GM23338 (cell line): ENCODE data around the gene EFCAB9. TPM values are rescaled to one million over a fixed set of nuclear protein-coding genes. Genes with fewer than 3 reads are reported as not detected.

ENCODE experiments used
- ATAC-seq: fragments of 200-7000 bp; cut with Tn5 transposase; 3 replicates; pipeline ENCODE4 v1.9.1; 2020
- DNase-seq: peaks from one replicate; pipeline ENCODE4 v3.0.0-alpha.2; 2015; ENCODE audit warnings: low spot score
- H2AFZ ChIP-seq: fragments of 200-600 bp; sonication (generic); 2 replicates; pipeline ENCODE4 v1.8.0; 2016; ENCODE audit warnings: antibody characterized with exemption, mild to moderate bottlenecking, moderate library complexity
- H3F3A ChIP-seq: fragments of 200-600 bp; sonication (generic); replicated peaks from 2 replicates; pipeline ENCODE4 v1.8.0; 2017; ENCODE audit warnings: antibody characterized with exemption, mixed run types, low read depth
- H3K27ac ChIP-seq: fragments of 200-600 bp; sonication (generic); 2 replicates; pipeline ENCODE4 v1.6.1; 2016; ENCODE audit warnings: low read depth
- H3K27me3 ChIP-seq: fragments of 200-600 bp; sonication (generic); 2 replicates; pipeline ENCODE4 v1.8.0; 2016; ENCODE audit warnings: mild to moderate bottlenecking, mixed run types, moderate library complexity; ENCODE audit not compliant: insufficient read depth
- H3K36me3 ChIP-seq: fragments of 200-600 bp; sonication (generic); 2 replicates; pipeline ENCODE4 v1.8.0; 2016; ENCODE audit warnings: mild to moderate bottlenecking; ENCODE audit not compliant: insufficient read depth
- H3K4me1 ChIP-seq: fragments of 200-600 bp; sonication (generic); 2 replicates; pipeline ENCODE4 v1.8.0; 2016; ENCODE audit warnings: mild to moderate bottlenecking, moderate library complexity; ENCODE audit not compliant: insufficient read depth
- H3K4me2 ChIP-seq: fragments of 200-600 bp; sonication (generic); 2 replicates; pipeline ENCODE4 v1.7.1; 2017; ENCODE audit warnings: mixed run types
- H3K4me3 ChIP-seq: fragments of 200-600 bp; sonication (generic); 2 replicates; pipeline ENCODE4 v1.6.1; 2016; ENCODE audit warnings: mixed run types
- H3K79me2 ChIP-seq: fragments of 200-600 bp; sonication (generic); replicated peaks from 2 replicates; pipeline ENCODE4 v1.8.0; 2017; ENCODE audit warnings: mild to moderate bottlenecking; ENCODE audit not compliant: insufficient read depth
- H3K9me2 ChIP-seq: fragments of 200-600 bp; sonication (generic); 2 replicates; pipeline ENCODE4 v1.8.0; 2017; ENCODE audit not compliant: insufficient read depth
- H4K20me1 ChIP-seq: fragments of 200-600 bp; sonication (generic); replicated peaks from 2 replicates; pipeline ENCODE4 v1.8.0; 2017; ENCODE audit warnings: mild to moderate bottlenecking; ENCODE audit not compliant: insufficient read depth
- H3K27ac Mint-ChIP-seq: 2 replicates; pipeline ENCODE4 v1.8.0; 2020; ENCODE audit warnings: inconsistent platforms, mild to moderate bottlenecking, moderate library complexity, mixed read lengths
- H3K27me3 Mint-ChIP-seq: 3 replicates; pipeline ENCODE4 v1.8.0; 2022; ENCODE audit warnings: low read depth, mild to moderate bottlenecking, moderate library complexity, mixed read lengths, inconsistent platforms; ENCODE audit not compliant: insufficient read depth, poor library complexity
- H3K36me3 Mint-ChIP-seq: 3 replicates; pipeline ENCODE4 v1.8.0; 2021; ENCODE audit warnings: low read depth, mild to moderate bottlenecking, inconsistent platforms, moderate library complexity, mixed read lengths
- H3K4me1 Mint-ChIP-seq: 3 replicates; pipeline ENCODE4 v1.8.0; 2020; ENCODE audit warnings: mild to moderate bottlenecking, inconsistent platforms, mixed read lengths
- H3K4me3 Mint-ChIP-seq: 3 replicates; pipeline ENCODE4 v1.8.0; 2021; ENCODE audit warnings: moderate library complexity, mild to moderate bottlenecking, inconsistent platforms, mixed read lengths
- H3K9me3 Mint-ChIP-seq: 3 replicates; pipeline ENCODE4 v1.8.0; 2020; ENCODE audit warnings: moderate library complexity, mild to moderate bottlenecking, inconsistent platforms, mixed read lengths
- CREB1 ChIP-seq: fragments of 250-450 bp; sonication (Bioruptor Pico); IDR thresholded peaks from 2 replicates; pipeline ENCODE4 v1.5.0; 2020; ENCODE audit warnings: low read depth, mild to moderate bottlenecking, moderate library complexity
- EZH2 ChIP-seq: fragments of 200-600 bp; sonication (generic); IDR thresholded peaks from one replicate; pipeline ENCODE4 v1.8.0; 2017; ENCODE audit warnings: antibody characterized with exemption, mild to moderate bottlenecking, low read depth; ENCODE audit not compliant: unreplicated experiment
- EZH2phosphoT487 ChIP-seq: fragments of 200-600 bp; sonication (generic); IDR thresholded peaks from one replicate; pipeline ENCODE4 v1.8.1; 2018; ENCODE audit warnings: antibody characterized with exemption; ENCODE audit not compliant: unreplicated experiment
- JUNB ChIP-seq: IDR thresholded peaks from one replicate; pipeline ENCODE4 v1.6.1; 2016; ENCODE audit warnings: antibody characterized with exemption; ENCODE audit not compliant: unreplicated experiment
- NANOG ChIP-seq: IDR thresholded peaks from 2 replicates; pipeline ENCODE4 v1.6.1; 2016; ENCODE audit warnings: antibody characterized with exemption, borderline replicate concordance
- POLR2AphosphoS5 ChIP-seq: IDR thresholded peaks from 2 replicates; pipeline ENCODE4 v1.6.1; 2016; ENCODE audit warnings: antibody characterized with exemption, low read depth
- STAT1 ChIP-seq: IDR thresholded peaks from one replicate; pipeline ENCODE4 v1.6.1; 2016; ENCODE audit warnings: antibody characterized with exemption; ENCODE audit not compliant: unreplicated experiment
- ZNF114 ChIP-seq: fragments of 250-450 bp; sonication (Bioruptor Pico); IDR thresholded peaks from 2 replicates; pipeline ENCODE4 v1.5.0; 2020; ENCODE audit warnings: mild to moderate bottlenecking, moderate library complexity
- ZNF331 ChIP-seq: fragments of 250-450 bp; sonication (Bioruptor Pico); IDR thresholded peaks from 2 replicates; pipeline ENCODE4 v1.5.0; 2020; ENCODE audit warnings: low read depth, mild to moderate bottlenecking, moderate library complexity
- polyA plus RNA-seq: library from polyadenylated mRNA; unstranded; fragments of >200 nt; fragmentation: Nextera tagmentation; extraction: Ambion mirVana; gene quantifications from 2 replicates; pipeline ENCODE4 v1.2.1, GENCODE V29; 2016
- total RNA-seq: library from RNA; depleted of rRNA; stranded (reverse); fragments of >200 nt; shearing (Covaris generic); gene quantifications from 2 replicates; pipeline ENCODE4 v1.2.3, GENCODE V29; 2014
- TF ChIP-seq, protein P1 (sequence below): IDR thresholded peaks from 2 replicates; pipeline ENCODE4 v1.6.1; 2016; ENCODE audit warnings: antibody characterized with exemption
- TF ChIP-seq, protein P2 (sequence below), 2 experiments: fragments of 200-600 bp in 1 of 2; sonication (generic) in 1 of 2; conservative IDR thresholded peaks; 2 replicates each; pipeline versions ENCODE4 v1.5.1 to v1.6.1; 2016 to 2017; ENCODE audit warnings: antibody characterized with exemption in 2 of 2, low read depth in 2 of 2, mild to moderate bottlenecking in 2 of 2, moderate library complexity in 1 of 2
- TF ChIP-seq, protein P3 (sequence below): fragments of 250-450 bp; sonication (Bioruptor Pico); IDR thresholded peaks from 2 replicates; pipeline ENCODE4 v1.5.0; 2020; ENCODE audit warnings: mild to moderate bottlenecking, moderate library complexity
- TF ChIP-seq, protein P4 (sequence below): IDR thresholded peaks from one replicate; pipeline ENCODE4 v1.6.1; 2018; ENCODE audit warnings: antibody characterized with exemption; ENCODE audit not compliant: unreplicated experiment

EFCAB9 gene
- total and polyA plus RNA-seq, 2 experiments from 2014 or later: not detected

DNA sequence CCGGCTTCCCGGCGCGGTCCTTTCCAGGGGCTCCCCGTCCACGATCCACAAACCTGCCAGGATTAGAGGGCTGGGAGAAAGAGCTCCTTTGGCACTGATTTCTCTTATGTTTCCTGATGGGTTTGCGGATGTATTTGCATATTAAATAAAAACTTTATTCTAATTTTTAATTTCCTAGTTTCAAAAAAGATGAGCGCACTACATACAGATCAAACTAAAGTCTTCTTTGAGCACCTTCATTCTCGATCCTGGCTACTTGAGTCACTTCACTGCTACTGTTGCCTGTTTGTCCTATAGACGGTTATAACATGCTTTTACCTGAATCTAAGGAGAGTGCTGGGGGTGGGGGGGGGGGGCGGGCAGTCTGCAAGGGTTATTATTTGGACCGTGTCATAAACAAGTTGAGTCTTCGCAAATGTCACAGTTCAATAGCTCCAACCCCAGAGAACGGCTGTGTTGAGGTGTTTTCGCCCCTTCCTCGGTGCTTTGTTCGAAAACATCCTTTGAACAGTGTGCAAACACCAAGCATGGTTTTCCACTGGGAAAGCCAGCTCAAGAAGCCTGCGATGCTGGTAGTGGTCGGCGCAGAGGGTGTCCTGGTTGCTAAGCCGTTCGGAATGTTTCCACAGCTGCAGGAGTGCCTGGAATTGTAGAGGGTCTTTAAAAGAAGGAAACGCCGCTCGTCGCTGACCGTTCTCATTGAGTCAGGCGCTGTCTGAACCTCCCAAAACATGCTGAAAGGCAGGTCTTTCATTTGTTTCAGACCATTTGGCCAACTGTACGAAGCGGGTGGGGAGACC is 4.9 kb upstream of the EFCAB9 start:
- peak overlapping the region; percentile 96 for H3K4me3 ChIP-seq
- ATAC-seq: peak; percentile 2
- no peak overlapping the region for H3K27ac ChIP-seq
- H3K4me2 ChIP-seq: peak overlapping the region; percentile 91
- peak; percentile 80 for DNase-seq
- H3K27me3 ChIP-seq: peaks cover 15% of the 10 kb centered on the region
- H3K9me3 Mint-ChIP-seq: no peaks in the 10 kb centered on the region
- TF ChIP-seq, protein P1, sequence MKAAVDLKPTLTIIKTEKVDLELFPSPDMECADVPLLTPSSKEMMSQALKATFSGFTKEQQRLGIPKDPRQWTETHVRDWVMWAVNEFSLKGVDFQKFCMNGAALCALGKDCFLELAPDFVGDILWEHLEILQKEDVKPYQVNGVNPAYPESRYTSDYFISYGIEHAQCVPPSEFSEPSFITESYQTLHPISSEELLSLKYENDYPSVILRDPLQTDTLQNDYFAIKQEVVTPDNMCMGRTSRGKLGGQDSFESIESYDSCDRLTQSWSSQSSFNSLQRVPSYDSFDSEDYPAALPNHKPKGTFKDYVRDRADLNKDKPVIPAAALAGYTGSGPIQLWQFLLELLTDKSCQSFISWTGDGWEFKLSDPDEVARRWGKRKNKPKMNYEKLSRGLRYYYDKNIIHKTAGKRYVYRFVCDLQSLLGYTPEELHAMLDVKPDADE: no peak
- TF ChIP-seq CREB1 (CRISPR knock-in tag) (no peak), NANOG (no peak), ZNF114 (CRISPR knock-in tag) (no peak), ZNF331 (CRISPR knock-in tag) (no peak), EZH2phosphoT487 (no peak), JUNB (no peak), STAT1 (no peak), EZH2 (no peak), POLR2AphosphoS5 (no peak)
- TF ChIP-seq, protein P2, sequence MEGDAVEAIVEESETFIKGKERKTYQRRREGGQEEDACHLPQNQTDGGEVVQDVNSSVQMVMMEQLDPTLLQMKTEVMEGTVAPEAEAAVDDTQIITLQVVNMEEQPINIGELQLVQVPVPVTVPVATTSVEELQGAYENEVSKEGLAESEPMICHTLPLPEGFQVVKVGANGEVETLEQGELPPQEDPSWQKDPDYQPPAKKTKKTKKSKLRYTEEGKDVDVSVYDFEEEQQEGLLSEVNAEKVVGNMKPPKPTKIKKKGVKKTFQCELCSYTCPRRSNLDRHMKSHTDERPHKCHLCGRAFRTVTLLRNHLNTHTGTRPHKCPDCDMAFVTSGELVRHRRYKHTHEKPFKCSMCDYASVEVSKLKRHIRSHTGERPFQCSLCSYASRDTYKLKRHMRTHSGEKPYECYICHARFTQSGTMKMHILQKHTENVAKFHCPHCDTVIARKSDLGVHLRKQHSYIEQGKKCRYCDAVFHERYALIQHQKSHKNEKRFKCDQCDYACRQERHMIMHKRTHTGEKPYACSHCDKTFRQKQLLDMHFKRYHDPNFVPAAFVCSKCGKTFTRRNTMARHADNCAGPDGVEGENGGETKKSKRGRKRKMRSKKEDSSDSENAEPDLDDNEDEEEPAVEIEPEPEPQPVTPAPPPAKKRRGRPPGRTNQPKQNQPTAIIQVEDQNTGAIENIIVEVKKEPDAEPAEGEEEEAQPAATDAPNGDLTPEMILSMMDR (conservative IDR thresholded peaks at IDR 0.05; ENCODE audit: low read depth in 2 of 2): no peak
- TF ChIP-seq, protein P3, sequence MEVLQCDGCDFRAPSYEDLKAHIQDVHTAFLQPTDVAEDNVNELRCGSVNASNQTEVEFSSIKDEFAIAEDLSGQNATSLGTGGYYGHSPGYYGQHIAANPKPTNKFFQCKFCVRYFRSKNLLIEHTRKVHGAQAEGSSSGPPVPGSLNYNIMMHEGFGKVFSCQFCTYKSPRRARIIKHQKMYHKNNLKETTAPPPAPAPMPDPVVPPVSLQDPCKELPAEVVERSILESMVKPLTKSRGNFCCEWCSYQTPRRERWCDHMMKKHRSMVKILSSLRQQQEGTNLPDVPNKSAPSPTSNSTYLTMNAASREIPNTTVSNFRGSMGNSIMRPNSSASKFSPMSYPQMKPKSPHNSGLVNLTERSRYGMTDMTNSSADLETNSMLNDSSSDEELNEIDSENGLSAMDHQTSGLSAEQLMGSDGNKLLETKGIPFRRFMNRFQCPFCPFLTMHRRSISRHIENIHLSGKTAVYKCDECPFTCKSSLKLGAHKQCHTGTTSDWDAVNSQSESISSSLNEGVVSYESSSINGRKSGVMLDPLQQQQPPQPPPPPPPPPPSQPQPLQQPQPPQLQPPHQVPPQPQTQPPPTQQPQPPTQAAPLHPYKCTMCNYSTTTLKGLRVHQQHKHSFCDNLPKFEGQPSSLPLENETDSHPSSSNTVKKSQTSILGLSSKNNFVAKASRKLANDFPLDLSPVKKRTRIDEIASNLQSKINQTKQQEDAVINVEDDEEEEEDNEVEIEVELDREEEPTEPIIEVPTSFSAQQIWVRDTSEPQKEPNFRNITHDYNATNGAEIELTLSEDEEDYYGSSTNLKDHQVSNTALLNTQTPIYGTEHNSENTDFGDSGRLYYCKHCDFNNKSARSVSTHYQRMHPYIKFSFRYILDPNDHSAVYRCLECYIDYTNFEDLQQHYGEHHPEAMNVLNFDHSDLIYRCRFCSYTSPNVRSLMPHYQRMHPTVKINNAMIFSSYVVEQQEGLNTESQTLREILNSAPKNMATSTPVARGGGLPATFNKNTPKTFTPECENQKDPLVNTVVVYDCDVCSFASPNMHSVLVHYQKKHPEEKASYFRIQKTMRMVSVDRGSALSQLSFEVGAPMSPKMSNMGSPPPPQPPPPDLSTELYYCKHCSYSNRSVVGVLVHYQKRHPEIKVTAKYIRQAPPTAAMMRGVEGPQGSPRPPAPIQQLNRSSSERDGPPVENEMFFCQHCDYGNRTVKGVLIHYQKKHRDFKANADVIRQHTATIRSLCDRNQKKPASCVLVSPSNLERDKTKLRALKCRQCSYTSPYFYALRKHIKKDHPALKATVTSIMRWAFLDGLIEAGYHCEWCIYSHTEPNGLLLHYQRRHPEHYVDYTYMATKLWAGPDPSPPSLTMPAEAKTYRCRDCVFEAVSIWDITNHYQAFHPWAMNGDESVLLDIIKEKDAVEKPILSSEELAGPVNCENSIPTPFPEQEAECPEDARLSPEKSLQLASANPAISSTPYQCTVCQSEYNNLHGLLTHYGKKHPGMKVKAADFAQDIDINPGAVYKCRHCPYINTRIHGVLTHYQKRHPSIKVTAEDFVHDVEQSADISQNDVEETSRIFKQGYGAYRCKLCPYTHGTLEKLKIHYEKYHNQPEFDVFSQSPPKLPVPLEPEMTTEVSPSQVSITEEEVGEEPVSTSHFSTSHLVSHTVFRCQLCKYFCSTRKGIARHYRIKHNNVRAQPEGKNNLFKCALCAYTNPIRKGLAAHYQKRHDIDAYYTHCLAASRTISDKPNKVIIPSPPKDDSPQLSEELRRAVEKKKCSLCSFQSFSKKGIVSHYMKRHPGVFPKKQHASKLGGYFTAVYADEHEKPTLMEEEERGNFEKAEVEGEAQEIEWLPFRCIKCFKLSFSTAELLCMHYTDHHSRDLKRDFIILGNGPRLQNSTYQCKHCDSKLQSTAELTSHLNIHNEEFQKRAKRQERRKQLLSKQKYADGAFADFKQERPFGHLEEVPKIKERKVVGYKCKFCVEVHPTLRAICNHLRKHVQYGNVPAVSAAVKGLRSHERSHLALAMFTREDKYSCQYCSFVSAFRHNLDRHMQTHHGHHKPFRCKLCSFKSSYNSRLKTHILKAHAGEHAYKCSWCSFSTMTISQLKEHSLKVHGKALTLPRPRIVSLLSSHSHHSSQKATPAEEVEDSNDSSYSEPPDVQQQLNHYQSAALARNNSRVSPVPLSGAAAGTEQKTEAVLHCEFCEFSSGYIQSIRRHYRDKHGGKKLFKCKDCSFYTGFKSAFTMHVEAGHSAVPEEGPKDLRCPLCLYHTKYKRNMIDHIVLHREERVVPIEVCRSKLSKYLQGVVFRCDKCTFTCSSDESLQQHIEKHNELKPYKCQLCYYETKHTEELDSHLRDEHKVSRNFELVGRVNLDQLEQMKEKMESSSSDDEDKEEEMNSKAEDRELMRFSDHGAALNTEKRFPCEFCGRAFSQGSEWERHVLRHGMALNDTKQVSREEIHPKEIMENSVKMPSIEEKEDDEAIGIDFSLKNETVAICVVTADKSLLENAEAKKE: no peak
- TF ChIP-seq, protein P4, sequence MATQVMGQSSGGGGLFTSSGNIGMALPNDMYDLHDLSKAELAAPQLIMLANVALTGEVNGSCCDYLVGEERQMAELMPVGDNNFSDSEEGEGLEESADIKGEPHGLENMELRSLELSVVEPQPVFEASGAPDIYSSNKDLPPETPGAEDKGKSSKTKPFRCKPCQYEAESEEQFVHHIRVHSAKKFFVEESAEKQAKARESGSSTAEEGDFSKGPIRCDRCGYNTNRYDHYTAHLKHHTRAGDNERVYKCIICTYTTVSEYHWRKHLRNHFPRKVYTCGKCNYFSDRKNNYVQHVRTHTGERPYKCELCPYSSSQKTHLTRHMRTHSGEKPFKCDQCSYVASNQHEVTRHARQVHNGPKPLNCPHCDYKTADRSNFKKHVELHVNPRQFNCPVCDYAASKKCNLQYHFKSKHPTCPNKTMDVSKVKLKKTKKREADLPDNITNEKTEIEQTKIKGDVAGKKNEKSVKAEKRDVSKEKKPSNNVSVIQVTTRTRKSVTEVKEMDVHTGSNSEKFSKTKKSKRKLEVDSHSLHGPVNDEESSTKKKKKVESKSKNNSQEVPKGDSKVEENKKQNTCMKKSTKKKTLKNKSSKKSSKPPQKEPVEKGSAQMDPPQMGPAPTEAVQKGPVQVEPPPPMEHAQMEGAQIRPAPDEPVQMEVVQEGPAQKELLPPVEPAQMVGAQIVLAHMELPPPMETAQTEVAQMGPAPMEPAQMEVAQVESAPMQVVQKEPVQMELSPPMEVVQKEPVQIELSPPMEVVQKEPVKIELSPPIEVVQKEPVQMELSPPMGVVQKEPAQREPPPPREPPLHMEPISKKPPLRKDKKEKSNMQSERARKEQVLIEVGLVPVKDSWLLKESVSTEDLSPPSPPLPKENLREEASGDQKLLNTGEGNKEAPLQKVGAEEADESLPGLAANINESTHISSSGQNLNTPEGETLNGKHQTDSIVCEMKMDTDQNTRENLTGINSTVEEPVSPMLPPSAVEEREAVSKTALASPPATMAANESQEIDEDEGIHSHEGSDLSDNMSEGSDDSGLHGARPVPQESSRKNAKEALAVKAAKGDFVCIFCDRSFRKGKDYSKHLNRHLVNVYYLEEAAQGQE: no peak
- peak overlapping the region; percentile 90 for H2AFZ ChIP-seq
- H3K9me2 ChIP-seq: no peaks in the 10 kb centered on the region
- H3F3A ChIP-seq: peaks cover 11% of the 10 kb centered on the region
- no peaks in the 10 kb centered on the region for H4K20me1 ChIP-seq
- no peak overlapping the region for H3K27ac Mint-ChIP-seq
- peaks cover 15% of the 10 kb centered on the region for H3K27me3 Mint-ChIP-seq
- peaks cover 23% of the 10 kb centered on the region for H3K4me1 ChIP-seq
- peak overlapping the region; percentile 82 for H3K4me3 Mint-ChIP-seq
- H3K36me3 ChIP-seq: no peaks in the 10 kb centered on the region
- H3K36me3 Mint-ChIP-seq: no peaks in the 10 kb centered on the region
- H3K4me1 Mint-ChIP-seq: peaks cover 26% of the 10 kb centered on the region
- peaks cover 28% of the 10 kb centered on the region for H3K79me2 ChIP-seq
